SK-N-SH (cell line): ENCODE data around the gene RBP2.

Source experiments
- CTCF ChIP-seq: fragments of 200-600 bp; sonication (generic); IDR thresholded peaks from 2 replicates; pipeline ENCODE4 v1.6.1; 2017; ENCODE audit warnings: antibody characterized with exemption, mild to moderate bottlenecking, moderate library complexity
- EZH2phosphoT487 ChIP-seq: fragments of 200-600 bp; sonication (generic); IDR thresholded peaks from 2 replicates; pipeline ENCODE4 v1.6.1; 2017; ENCODE audit warnings: low read depth, mixed run types, mild to moderate bottlenecking, antibody characterized with exemption, moderate library complexity, borderline replicate concordance
- JUND ChIP-seq: IDR thresholded peaks from 2 replicates; pipeline ENCODE4 v1.4.0; 2012
- MAX ChIP-seq: IDR thresholded peaks from 2 replicates; pipeline ENCODE4 v1.4.0; 2012; ENCODE audit warnings: low read depth
- NFIC ChIP-seq: IDR thresholded peaks from 2 replicates; pipeline ENCODE4 v1.4.0; 2012; ENCODE audit warnings: borderline replicate concordance
- PBX3 ChIP-seq: IDR thresholded peaks from 2 replicates; pipeline ENCODE4; 2012
- POLR2AphosphoS5 ChIP-seq: IDR thresholded peaks from 2 replicates; pipeline ENCODE4 v1.6.1; 2012; ENCODE audit warnings: low read depth, low read length
- RAD21 ChIP-seq: IDR thresholded peaks from 2 replicates; pipeline ENCODE4 v1.6.1; 2012; ENCODE audit warnings: mild to moderate bottlenecking, low read length
- RXRA ChIP-seq: IDR thresholded peaks from 2 replicates; pipeline ENCODE4 v1.4.0; 2012; ENCODE audit warnings: low read depth, mild to moderate bottlenecking, borderline replicate concordance
- SIN3A ChIP-seq: IDR thresholded peaks from 2 replicates; pipeline ENCODE4 v1.6.1; 2012; ENCODE audit warnings: low read depth, mild to moderate bottlenecking, low read length, moderate library complexity, borderline replicate concordance

GRCh38 chr3:139466360-139466759 is 10.0 kb downstream of the RBP2 start:
- no peak for TF ChIP-seq NFIC
- TF ChIP-seq JUND = no peak
- TF ChIP-seq CTCF = no peak
- TF ChIP-seq POLR2AphosphoS5 = no peak
- TF ChIP-seq SIN3A = no peak
- no peak for TF ChIP-seq MAX
- no peak for TF ChIP-seq RXRA
- no peak for TF ChIP-seq EZH2phosphoT487
- TF ChIP-seq PBX3 = no peak
- no peak; the same call in 1 of the 2 replicates for TF ChIP-seq RAD21
